Neural progenitor cell (in vitro differentiated cells): ENCODE measurements around the gene SLC47A2.

Experiments
- CTCF ChIP-seq: fragments of 200-600 bp; sonication (generic); IDR thresholded peaks from 2 replicates; pipeline ENCODE4 v1.5.1; 2017; ENCODE audit warnings: antibody characterized with exemption, mild to moderate bottlenecking
- EZH2 ChIP-seq: fragments of 200-600 bp; sonication (generic); IDR thresholded peaks from 2 replicates; pipeline ENCODE4 v1.6.1; 2017; ENCODE audit warnings: antibody characterized with exemption, mild to moderate bottlenecking, moderate library complexity

GRCh38 chr17:19750835-19751234 is 34.5 kb upstream of the SLC47A2 start:
- TF ChIP-seq CTCF (no peak), EZH2 (no peak)
